Amniotic epithelial cell (primary cell): ENCODE data around the gene LGR6.
"Not testable (repeated sequence)": the region's sequence is repeated elsewhere in the genome, so short reads cannot be mapped to it uniquely, and the experiment has no call there.

Source experiments
- DNase-seq: peaks from one replicate; pipeline ENCODE4 v3.0.0-alpha.2; 2010; ENCODE audit warnings: low read depth

LGR6 gene

DNA sequence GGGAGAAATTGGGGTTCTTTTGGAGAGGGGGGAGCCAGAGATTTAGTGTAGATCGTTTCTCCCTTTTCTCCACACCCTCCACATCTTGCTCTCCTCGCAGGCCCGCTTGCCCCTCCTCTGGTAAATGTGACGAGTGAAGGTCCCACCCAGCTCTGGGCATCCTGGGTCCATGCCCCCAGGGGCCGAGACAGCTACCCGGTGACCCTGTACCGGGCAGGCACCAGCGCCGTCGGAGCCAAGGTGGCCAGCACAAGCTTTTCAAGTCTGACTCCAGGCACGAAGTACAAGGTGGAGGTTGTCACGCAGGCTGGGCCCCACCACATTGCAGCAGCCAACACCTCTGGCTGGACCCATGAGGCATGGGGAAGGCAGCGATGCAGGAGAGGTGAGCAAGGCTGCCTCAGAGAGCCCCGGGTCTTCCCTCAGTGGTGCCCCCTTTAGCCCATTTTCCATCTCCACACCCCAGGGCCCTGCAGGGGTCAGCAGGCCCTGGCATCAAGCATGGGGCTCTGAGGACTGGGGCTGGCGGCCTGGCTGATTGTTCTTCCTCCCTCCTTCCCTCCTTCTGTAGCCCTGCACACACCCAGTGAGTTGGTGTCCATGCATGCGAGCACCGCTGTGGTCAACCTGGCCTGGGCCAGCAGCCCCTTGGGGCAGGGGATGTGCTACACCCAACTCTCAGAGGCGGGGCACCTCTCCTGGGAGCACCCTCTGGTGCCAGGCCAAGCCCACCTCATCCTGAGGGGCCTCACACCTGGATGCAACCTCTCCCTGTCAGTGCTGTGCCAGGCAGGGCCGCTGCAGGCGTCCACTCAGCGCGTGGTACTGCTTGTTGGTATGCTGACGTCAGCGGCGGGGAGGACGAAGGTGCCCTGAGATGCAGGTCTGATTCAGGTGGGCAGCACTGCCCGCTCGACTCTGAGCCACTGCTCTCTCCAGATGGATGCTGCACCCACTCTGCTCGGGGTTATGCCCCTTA lies 16.4 kb upstream of the LGR6 start:
- DNase-seq = no peak

DNA sequence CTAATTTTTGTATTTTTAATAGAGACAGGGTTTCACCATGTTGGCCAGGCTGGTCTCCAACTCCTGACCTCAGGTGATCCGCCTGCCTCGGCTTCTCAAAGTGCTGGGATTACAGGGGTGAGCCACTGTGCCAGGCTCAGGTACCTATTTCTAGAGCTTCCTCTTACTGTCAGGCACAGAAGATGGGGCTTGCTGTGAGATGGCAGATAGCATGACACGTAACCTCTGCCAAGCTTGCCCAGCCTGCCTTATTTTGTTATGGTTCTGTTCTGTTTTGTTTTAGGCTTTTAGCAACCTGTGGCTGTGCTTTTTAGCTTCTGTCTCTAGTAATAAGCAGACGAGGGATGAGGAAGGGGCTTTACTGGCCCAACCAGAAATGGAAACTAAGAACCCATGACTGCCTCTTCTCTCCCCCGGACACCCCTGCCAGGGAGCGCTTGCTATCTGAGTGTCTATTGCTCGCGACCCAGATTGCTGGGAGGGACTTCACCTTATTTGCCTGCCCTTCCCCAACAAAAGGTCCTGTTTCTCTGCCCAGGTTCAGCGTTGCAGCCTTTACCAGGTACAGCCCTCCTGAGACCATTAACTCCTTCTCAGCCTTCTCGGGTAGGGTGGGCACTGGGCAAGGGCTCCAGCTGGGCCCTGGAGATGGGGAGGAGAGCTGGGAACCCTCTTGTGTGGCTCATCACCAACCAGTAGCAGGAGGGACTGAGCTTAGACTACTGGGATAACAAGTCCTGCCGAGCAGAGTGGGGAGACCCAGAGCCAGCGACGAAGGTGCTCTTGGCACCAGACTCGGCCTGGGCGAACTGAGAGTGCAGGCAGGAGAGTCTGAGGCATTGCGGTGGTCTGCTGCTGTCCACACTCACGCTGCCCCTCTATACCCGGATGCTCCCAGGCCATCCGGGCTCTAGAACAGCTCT lies 13.5 kb upstream of the LGR6 start:
- DNase-seq = no peak

DNA sequence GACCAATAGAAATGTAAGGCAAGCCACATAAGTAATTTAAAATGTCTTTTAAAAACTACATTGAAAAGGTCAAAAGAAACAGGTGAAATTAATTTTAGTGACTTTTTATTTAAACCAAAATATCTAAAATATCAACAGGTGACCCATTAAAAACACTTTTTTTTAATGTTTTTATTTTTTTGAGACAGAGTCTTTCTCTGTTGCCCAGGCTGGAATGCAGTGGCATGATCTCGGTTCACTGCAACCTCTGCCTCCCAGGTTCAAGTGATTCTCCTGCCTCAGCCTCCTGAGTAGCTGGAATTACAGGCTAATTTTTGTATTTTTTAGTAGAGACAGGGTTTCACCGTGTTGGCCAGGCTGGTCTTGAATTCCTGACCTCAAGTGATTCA lies 12.9 kb upstream of the LGR6 start:
- not testable (repeated sequence) for DNase-seq

DNA sequence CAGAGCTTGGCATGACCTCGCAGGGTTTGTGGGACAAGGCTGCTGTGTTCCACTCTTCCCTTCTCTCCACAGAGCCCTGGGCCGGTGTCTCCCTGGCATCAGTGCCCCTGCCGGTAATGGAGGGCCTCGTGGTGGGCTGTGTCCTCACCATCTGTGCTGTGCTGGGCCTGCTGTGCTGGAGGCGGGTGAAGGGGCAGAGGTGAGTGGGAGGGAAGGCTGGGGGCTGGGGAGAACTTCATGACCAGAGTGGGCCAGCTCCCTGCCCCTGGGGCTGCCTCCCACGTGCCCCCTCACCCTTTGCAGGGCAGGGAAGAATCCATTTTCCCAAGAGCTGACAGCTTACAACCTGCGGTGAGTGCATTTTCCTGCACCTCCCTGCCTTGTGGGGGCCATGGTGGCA lies 12.0 kb upstream of the LGR6 start:
- no peak for DNase-seq

DNA sequence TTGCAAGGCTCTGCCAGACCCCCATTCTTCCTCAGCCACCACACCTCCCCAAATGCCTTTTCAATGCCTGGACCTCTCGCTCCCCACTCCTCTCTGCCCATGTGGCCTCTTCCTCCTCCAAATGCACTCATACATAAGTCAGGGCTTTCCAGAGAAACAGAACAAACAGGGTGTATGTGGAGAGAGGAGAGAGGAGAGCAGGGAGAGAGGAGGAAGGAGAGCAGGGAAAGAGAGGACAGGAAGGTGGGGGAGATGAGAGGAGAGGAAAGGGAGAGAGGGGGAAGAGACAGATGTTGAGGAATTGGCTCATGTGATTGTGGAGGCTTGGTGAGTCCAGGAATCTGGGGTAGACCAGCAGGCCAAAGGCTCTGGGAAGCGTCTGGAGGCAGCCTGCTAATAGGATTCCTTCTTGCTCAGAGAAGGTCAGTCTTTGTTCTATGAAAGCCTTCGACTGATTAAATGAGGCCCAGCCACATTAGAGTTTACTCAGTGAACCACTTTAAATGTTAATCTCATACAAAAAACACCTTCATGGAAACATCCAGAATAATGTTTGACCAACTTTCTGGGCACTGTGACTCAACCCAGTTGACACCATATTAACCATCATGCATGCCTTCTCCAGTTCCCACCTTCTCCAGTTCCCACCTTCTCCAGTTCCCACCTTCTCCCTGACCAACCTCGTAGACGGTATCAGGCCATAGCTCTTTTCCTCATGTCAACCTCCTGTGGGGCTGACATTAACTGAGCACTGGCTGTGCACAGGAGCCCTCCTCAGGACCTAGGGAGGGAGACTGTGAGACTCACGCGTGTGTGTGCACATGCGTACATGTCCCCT lies 11.3 kb upstream of the LGR6 start:
- no peak for DNase-seq

DNA sequence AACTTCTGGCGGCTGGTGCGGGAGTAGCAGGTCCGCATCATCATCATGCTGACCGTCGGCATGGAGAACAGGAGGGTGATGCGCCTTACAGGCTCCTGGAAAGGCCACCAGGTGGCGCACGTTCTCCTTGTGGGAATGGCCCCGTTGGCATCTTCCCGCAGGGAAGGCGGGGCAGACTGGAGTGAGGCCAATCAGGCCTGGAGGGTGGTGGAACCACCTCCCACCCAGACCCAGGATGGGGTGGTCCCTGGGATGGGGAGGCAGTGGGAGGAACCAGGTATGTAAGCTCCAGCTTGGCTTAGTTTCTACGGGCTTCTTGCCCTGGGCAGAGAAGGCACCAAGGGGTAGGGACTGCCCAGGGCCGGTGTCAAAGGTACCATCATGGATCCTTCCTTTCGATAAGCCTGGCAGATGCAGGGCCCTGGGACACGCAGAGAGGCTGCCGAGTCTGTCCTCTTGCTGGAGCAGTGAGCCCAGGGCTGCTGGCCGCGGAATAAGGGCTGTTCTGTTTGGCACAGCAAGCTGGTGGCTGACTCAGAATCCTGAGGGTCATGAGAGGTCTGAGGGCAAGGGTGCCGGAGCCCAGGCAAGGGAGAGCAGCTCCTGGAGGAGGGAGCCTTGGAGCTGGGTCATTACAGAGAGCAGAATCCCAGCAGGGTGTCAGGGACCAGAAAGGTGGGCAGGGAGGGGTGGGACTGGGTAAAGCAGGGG lies 8.7 kb upstream of the LGR6 start:
- peak; percentile 80 for DNase-seq

DNA sequence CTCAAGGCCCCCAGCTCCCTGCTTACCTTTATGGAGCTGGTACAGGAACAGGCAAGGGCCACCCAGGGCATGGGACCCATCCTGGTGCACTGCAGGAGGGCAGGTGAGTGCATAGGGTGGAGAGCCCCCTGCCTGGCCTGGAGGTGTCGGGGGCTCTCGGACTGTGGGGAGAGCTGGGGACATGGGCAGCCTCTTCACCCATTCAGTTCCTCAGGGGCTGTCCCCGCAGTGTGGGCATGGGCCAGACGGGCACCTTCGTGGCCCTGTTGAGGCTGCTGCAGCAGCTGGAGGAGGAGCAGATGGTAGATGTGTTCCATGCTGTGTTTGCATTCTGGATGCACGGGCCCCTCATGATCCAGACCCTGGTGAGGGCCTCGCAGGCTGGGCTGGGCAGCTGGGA lies 7.3 kb upstream of the LGR6 start:
- DNase-seq = no peak

DNA sequence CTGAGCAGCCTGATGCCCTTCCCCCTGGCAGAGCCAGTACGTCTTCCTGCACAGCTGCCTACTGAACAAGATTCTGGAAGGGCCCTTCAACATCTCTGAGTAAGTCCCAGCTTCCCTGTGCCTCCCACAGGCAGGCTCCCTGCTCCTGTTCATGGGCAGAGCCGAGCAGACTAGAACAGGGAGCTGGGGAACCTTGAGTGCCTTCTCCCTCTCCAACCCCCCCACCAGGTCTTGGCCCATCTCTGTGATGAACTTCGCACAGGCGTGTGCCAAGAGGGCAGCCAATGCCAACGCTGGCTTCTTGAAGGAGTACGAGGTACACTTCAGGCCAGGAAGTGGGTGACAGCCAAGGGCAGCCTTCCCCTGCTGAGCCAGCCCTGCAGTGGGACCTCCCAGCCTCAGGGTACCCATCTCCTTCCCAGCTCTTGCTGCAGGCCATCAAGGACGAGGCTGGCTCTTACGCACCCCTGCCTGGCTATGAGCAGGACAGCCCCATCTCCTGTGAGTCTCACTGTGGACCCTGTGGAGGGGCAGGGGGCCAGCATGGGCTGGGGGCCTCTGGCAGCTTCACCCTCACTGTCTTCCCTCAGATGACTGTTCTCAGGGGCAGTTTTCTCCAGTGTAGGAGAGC lies 6.4 kb upstream of the LGR6 start:
- no peak for DNase-seq

DNA sequence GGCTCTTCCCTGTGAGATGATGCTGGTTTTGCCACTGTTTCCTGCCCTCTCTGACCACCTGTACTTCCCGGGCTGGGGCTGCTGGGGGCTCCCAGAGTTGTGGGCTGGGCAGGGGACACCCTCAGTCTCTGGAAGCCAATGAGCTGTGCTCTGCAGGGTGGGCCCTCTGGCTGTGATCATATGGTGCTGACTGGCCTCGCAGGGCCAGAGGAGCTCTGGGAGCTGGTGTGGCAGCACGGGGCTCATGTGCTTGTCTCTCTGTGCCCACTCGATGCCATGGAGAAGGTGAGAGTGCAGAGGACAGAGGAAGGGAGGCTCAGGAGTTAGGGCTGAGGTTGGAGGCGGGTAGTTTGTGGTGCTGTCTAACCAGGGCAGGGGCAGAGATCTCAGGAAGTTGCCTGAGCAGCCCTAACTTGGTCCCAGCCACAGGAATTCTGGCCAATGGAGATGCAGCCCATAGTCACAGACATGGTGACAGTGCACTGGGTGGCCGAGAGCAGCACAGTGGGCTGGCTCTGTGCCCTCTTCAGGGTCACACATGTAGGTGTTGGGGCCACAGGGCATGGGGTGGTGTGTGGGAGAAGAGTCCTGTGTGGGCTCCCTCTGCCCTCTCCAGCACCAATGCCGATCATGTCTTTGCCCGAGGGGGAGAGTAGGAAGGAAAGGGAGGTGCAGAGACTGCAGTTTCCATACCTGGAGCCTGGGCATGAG lies 5.7 kb upstream of the LGR6 start:
- no peak for DNase-seq

DNA sequence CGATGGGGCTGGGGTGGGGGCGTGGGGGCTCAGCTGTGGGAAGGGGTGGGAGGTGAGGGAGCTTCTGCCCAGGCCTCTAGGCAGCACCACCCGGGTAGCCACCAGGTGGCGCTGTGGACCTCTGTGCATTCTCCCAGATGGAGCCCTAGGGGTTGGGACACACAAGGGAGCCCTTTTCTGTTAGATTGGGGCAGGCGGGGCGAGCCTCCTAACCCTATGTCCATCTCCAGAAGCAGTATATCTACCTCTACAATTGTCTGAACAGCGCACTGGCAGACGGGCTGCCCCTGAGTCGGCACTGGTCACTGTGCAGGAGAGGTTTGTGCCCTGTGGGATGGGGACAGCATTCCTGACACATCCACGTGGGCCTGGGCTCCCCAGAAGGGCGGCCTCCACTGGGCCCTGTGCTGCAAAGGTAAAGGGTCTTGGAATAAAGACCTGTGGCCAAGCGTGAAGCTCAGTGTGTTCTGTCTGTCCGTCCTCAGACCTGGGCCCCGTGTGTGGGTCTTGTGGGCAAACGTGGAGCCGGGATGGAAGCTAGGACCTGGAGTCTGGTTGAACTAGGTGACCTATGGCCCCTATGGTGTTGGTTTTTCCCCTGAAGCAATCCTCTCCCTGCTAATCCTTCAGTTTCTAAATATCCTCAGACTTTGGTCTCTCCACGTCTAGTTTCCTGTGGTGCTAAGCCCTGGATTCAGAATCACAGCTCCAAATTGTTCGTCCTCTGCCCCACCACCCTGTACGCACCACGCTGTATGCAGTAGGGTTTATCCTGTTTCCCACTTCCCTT lies 4.4 kb upstream of the LGR6 start:
- no peak for DNase-seq

DNA sequence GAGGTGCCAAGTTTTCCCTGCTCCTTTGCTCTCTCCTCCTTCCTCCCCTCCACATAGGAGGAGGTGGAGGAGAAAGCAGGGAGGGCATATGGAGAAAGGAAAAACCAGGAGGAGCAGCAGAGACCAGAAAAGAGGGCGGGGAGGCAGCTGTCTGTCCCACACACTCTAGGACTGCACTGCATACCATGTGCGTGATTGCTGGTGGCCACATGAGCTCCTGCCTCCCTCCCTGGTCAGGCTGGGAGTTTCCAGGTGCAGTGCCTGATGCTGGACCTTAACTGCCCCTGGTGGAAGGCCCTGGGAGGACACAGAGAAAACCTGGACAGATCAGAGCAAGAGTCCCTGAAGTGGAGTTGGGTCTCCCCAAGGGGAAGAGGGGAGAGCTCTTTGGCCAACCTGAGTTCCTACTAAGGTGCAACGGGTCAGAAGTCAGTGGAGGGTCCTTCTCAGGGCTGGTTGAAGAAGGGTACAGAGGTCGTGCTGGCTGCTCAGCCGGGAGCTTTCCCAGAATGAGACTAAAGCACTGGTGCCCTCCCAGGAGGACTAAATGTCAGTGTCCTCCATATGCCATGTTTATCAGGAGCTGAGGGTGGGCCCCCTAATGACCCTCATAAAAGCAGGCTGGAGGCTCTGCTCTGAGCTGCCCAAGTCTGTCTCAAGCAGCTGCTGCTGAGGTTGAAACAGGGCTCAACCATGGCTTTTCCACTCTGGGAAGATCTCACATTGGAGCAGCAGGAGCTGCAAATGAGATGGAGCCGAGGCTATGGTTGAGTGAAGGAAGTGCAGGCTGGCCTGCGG lies 3.5 kb upstream of the LGR6 start:
- DNase-seq = no peak

DNA sequence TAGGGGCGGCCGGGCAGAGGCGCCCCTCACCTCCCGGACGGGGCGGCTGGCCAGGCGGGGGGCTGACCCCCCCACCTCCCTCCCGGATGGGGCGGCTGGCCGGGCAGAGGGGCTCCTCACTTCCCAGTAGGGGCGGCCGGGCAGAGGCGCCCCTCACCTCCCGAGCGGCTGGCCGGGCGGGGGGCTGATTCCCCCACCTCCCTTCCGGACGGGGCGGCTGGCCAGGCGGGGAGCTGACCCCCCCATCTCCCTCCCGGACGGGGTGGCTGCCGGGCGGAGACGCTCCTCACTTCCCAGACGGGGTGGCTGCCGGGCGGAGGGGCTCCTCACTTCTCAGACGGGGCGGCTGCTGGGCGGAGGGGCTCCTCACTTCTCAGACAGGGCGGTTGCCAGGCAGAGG lies 2.2 kb upstream of the LGR6 start:
- DNase-seq = not testable (repeated sequence)

DNA sequence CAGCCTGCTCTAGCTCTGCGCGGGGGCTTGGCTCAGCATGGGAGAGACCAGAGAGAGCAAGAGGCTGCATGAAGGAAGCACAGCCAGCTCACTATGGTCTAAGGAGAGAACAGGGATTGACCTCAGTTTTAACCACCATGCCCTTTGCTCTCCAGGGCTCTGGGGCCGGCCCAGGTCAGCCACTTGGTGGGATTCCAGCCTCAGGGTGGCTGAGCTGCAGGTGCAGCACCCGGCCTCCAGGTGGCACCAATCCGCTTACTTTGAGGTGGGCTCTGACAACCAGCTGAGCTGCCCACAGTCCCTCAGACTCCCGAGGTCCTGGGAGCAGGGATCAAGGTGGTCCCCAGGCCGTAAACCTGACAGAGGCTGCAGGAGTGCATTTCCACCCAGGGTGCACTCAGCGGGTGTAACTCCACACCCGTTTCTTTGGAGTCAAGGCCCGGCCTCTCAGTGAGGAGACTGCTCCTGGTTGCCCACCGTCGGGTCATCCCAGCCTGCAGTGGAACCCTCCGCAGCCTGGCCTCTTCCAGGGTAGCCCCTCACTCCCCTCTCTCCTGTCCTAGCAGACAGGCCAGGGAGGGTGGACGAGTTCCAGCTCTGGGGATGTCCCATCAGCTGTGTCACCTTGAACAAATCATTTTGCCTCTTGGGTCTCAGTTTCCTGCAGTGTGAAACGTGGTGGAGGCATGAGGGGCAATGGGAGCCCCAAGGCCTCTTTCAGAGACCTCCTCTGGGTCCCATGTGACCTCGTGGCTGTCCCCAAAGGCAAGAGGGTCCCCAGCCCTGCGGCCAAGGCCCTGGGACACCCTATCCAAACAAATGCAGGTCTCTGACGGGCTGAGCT lies 607 bp upstream of the LGR6 start:
- peak; percentile 28 for DNase-seq

DNA sequence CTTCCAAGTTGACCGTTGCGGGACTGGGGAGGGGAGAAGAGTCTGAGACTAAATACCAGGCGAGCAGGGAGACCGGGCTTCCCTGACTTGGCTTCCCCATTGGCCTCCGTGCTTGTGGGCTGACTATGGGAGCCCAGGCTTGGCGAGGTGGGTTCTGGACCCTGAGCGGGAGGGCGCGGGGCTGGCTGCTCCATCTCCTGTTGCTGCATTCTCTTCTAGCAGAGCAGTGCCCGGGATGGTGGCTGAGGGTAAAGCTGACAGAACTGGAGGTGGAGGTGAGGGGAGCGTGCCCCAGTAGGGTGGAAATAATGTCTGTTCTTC lies 689 bp downstream of the LGR6 start:
- DNase-seq = no peak

DNA sequence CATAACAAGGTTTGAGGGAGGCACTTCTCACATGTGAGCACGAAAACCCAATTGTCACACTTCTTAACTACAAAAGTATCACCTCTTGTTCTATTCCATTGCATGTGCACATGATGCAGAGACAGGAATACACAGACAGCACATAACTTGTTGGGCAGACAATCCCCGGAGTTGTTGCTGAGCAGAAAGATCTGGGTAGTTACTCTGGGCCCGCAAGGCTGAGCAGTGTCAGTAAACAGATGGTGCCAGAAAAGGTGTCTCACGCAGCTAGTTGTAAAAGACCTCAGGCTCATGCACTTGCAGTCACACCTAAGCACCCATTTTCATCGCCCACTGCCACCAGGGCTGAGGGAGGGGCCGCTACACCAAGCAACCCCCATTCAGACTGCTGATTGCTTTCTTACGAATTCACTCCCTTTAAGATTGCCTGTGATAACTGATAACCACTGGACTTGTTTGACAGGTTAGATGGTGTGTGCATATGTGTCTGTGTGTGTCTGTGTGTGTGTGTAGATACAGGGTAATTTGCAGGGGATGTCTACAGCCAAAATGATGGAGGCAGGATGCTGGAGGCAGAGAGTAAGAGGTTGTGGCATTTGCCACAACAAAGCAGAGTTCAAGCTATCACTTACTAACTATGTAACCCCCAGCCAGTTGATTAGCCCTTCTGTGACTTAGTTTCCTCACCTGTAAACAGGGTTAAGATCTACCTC lies 4.2 kb downstream of the LGR6 start:
- DNase-seq = no peak

DNA sequence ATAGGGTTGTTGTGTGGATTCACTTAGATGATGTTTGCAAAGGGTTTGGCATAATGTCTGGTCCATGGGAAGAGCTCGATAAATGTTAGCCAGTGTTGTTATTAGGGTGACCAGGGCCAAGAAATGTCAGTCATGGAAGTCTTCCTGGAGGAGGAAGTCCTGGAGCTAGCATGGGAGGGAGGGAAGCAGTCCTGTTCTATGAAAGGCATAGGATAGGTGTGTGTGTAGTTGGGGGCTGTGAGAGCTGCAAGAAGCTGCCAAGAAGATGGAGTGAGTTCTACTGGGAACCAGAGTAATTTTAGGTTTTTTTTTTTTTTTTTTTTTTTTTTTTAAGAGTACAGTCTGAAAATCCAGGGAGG lies 4.7 kb downstream of the LGR6 start:
- DNase-seq = no peak
